Esophagus squamous epithelium (tissue), 5 donors: ENCODE data around the gene SNX6. TPM values are rescaled to one million over a fixed set of nuclear protein-coding genes. Genes with fewer than 3 reads are reported as not detected.

ENCODE experiments used
- DNase-seq: peaks from one replicate; lab custom pipeline; 2025; lab: John Stamatoyannopoulos, UW
- H3K27ac ChIP-seq, 4 donors: fragments of 200-600 bp; sonication (generic); one replicate each; pipeline ENCODE4 v1.5.1; 2016 to 2019; ENCODE audit warnings: mild to moderate bottlenecking in 1 of 4
- H3K27me3 ChIP-seq, 4 donors: fragments of 200-600 bp; sonication (generic); 1 replicate in 3 of 4; 2 replicates in 1 of 4; pipeline versions ENCODE4 v1.5.1 to v1.6.0; 2017 to 2021; ENCODE audit warnings: antibody characterized with exemption in 1 of 4
- H3K36me3 ChIP-seq, 3 donors: fragments of 200-600 bp; sonication (generic); one replicate each; pipeline ENCODE4 v1.5.1; 2016 to 2019
- H3K4me1 ChIP-seq, 3 donors: fragments of 200-600 bp; sonication (generic); one replicate each; pipeline ENCODE4 v1.5.1; 2017 to 2019
- H3K4me3 ChIP-seq, 4 donors: fragments of 200-600 bp; sonication (generic); 1 replicate in 3 of 4; 2 replicates in 1 of 4; pipeline ENCODE4 v1.5.1; 2016 to 2019; ENCODE audit warnings: mild to moderate bottlenecking in 2 of 4, moderate library complexity in 1 of 4
- H3K9me3 ChIP-seq, 3 donors: fragments of 200-600 bp; sonication (generic); one replicate each; pipeline ENCODE4 v1.5.1; 2016 to 2019
- POLR2A ChIP-seq, 4 donors: fragments of 450-650 bp; IDR thresholded peaks; one replicate each; pipeline ENCODE4 v1.6.1; 2017; ENCODE audit warnings: antibody characterized with exemption in 4 of 4, mild to moderate bottlenecking in 4 of 4, moderate library complexity in 3 of 4
- WGBS, 2 donors: methylation state at CpG; one replicate each; pipeline ENCODE4 v1.1.5; 2018; 5-methylcytosine and 5-hydroxymethylcytosine counted together
- intact Hi-C: fragments of 100-400 bp; cut with DNase I; formaldehyde crosslinking; loops from one replicate; pipeline ENCODE4 v1.15.0; 2022
- total RNA-seq, 4 donors: library from RNA; depleted of rRNA; stranded (reverse); fragments of >200 nt; gene quantifications; one replicate each; pipeline ENCODE4 v1.1.0, GENCODE V29; 2016
- TF ChIP-seq, protein P1 (sequence below), 6 experiments: fragments of 450-650 bp in 4 of 6; fragments of 200-600 bp in 2 of 6; sonication (generic) in 2 of 6; IDR thresholded peaks; one replicate each; pipeline ENCODE4 v1.5.1; 2016 to 2019; ENCODE audit warnings: antibody characterized with exemption in 6 of 6, mild to moderate bottlenecking in 4 of 6, moderate library complexity in 4 of 6
- donor health status: DM: yes; HTN: yes; CAD: no.

SNX6 gene
- 100 to 1,000 TPM in 2 of 4 donors, 10 to 100 TPM in 2; 77.6 to 162 (median 111) TPM for total RNA-seq

DNA sequence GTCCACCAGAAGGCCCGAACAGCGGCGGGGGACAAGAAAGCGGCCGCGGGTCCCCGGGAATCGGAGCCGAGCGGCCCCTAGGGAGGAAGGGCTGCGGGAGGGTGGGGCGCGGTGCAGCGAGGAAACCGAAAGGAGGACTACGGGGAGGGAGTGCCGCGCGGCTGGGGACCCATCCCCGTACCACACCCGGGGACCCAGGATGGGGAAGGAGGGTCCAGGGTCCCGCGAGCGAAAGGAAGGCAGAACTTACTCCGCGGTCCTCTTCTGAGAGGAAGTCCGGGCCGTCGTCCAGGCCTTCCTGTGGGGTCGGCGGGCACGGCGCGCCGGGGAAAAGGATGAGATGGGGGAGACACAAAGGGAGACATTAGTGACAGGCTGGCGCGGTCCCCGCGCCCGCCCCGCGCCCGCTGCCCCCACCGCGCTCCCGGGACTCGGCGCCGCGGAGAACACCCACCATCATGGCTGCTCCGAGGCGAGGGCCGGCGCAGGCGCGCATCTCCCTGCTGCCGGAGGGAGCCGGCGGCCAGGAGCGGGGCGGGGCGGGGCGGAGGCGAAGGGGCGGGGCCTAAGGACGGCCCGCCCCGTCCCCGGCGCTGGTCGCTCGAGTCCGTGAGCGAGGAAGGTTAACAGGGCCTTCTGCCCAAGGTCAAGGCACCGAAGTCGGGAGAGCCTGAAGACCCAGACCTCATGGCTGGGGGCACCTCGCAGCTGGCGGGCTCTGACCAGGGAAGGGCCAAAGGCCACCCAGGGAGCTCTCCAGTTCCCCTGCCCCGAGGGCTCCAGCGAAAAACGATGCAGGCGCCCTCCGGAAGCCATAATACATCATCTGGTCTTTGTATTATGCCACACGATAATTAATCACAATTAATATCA, at the start of gene SNX6:
Gene SNX6, minus strand, starts transcription at position 492 of the 873 bp plus-strand sequence. Its CDS starts 32 bp downstream, at position 460.
- intact Hi-C loops = no loop called here
- TF ChIP-seq POLR2A (IDR thresholded peaks at IDR 0.05) = peak in 2 of 4 donors; percentile 57 to 75
- TF ChIP-seq, protein P1, sequence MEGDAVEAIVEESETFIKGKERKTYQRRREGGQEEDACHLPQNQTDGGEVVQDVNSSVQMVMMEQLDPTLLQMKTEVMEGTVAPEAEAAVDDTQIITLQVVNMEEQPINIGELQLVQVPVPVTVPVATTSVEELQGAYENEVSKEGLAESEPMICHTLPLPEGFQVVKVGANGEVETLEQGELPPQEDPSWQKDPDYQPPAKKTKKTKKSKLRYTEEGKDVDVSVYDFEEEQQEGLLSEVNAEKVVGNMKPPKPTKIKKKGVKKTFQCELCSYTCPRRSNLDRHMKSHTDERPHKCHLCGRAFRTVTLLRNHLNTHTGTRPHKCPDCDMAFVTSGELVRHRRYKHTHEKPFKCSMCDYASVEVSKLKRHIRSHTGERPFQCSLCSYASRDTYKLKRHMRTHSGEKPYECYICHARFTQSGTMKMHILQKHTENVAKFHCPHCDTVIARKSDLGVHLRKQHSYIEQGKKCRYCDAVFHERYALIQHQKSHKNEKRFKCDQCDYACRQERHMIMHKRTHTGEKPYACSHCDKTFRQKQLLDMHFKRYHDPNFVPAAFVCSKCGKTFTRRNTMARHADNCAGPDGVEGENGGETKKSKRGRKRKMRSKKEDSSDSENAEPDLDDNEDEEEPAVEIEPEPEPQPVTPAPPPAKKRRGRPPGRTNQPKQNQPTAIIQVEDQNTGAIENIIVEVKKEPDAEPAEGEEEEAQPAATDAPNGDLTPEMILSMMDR (IDR thresholded peaks at IDR 0.05) = no peak
- H3K27me3 ChIP-seq = no peaks in the 10 kb centered on the region
- H3K9me3 ChIP-seq = no peaks in the 10 kb centered on the region
- DNase-seq = peak; percentile 12
- peak within 1 kb of the TSS; percentile 96 to 99 (median 96) for H3K27ac ChIP-seq
- H3K4me1 ChIP-seq = peaks cover 0 to 50% (median 8%) of the 10 kb centered on the region in 3 donors
- WGBS, 2 donors = 0 to 2% methylated on average over 6 to 23 of the region's 84 CpGs
- H3K4me3 ChIP-seq = peak within 1 kb of the TSS; percentile 89 to 95 (median 94)
- peaks cover 0 to 21% (median 0%) of the 10 kb centered on the region in 3 donors for H3K36me3 ChIP-seq

DNA sequence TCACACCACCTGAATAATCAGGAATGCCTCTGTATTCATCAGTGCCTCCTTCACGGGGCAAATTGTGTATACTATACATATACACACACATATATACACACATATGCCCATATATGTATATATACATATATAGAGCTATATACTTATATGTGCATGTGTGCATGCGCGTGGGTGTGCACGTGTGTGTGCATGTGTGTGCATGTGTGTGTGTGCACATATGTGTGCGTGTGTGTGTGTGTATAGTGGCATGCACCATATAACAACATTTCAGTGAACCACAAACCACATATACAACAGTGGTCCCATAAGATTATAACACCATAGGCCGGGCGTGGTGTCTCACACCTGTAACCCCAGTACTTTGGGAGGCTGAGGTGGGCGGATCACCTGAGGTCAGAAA, 48.8 kb upstream of the SNX6 start:
- H3K27me3 ChIP-seq = no peaks in the 10 kb centered on the region
- no peaks in the 10 kb centered on the region for H3K36me3 ChIP-seq
- no peak overlapping the region for H3K27ac ChIP-seq
- H3K4me3 ChIP-seq = no peak overlapping the region
- TF ChIP-seq POLR2A (IDR thresholded peaks at IDR 0.05) = no peak
- TF ChIP-seq, protein P1 (IDR thresholded peaks at IDR 0.05) = no peak
- no peak for DNase-seq
- H3K9me3 ChIP-seq = no peaks in the 10 kb centered on the region
- peaks cover 0 to 13% (median 0%) of the 10 kb centered on the region in 3 donors for H3K4me1 ChIP-seq
- intact Hi-C loops = no loop called here
- WGBS, 2 donors = 86 to 87% methylated on average over 8 of the region's 8 CpGs

DNA sequence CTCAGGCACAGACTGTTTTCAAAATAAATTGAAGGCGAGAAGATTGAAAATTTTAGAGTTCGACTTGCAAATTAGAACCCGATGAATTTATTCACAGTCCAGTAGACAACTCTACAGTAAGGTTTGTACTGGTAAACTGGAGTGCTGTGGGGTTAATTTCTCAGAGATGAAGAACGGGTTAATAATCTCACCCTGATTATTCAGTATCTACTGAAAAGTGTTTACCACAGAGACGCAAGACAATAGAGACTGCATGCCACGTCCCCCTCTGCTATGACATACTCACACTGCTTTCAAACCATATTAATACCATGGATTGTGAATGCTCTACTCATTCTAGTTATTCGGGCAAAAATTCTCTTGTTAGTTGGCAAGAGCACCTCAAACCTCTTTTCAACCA, 48.4 kb upstream of the SNX6 start:
- Histone ChIP-seq H3K9me3 (no peaks in the 10 kb centered on the region), H3K4me3 (no peak overlapping the region), H3K4me1 (peaks cover 0 to 13% (median 0%) of the 10 kb centered on the region in 3 donors), H3K27ac (no peak overlapping the region), H3K27me3 (no peaks in the 10 kb centered on the region), H3K36me3 (no peaks in the 10 kb centered on the region)
- intact Hi-C loops = no loop called here
- no peak for DNase-seq
- 61 to 68% methylated on average over 7 of the region's 7 CpGs for WGBS, 2 donors
- no peak for TF ChIP-seq POLR2A (IDR thresholded peaks at IDR 0.05)
- TF ChIP-seq, protein P1 (IDR thresholded peaks at IDR 0.05) = no peak

DNA sequence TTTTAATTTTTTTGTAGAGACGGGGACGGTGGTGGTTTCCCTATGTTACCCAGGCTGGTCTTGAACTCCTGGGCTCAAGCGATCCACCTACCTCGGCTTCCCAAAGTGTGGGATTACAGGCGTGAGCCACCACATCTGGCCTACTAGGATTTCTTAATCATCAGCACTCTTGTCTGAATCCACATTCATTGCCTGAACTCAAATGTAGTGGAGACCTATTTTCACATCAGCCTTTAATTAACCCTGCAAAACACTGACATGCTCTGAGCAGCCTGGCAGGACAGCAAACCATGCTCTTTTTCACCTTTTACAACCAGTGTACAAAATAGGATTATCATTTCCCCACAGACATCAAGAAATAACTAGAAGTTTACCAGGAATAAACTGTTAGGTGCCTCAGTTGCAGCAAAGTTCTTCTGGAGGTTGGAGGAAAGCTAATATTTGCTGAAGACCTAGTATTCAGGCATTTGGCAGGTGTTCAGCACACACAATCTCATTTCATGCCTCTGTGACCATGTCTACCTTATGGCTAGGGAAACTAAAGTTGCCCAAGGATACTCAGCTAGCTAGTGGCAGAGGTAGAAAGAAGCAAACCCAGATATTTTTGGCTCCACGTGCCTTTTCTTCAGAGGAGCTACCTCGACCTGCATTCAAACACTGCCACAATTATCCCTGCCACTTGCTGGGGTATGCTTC, 46.7 kb upstream of the SNX6 start:
- WGBS, 2 donors = 70 to 85% methylated on average over 7 of the region's 7 CpGs
- no peak for DNase-seq
- Histone ChIP-seq H3K27ac (no peak overlapping the region), H3K4me1 (peaks cover 0 to 13% (median 0%) of the 10 kb centered on the region in 3 donors), H3K9me3 (no peaks in the 10 kb centered on the region), H3K4me3 (no peak overlapping the region), H3K27me3 (no peaks in the 10 kb centered on the region), H3K36me3 (no peaks in the 10 kb centered on the region)
- TF ChIP-seq, protein P1 (IDR thresholded peaks at IDR 0.05) = no peak
- no peak for TF ChIP-seq POLR2A (IDR thresholded peaks at IDR 0.05)
- intact Hi-C loops = no loop called here
